ENCODE results near the gene SMAGP. TPM values are rescaled to one million over a fixed set of nuclear protein-coding genes. Genes with fewer than 3 reads are reported as not detected.

The SMAGP gene
- total RNA-seq, 1 experiment from 2014 or later, result 12.4 TPM

DNA sequence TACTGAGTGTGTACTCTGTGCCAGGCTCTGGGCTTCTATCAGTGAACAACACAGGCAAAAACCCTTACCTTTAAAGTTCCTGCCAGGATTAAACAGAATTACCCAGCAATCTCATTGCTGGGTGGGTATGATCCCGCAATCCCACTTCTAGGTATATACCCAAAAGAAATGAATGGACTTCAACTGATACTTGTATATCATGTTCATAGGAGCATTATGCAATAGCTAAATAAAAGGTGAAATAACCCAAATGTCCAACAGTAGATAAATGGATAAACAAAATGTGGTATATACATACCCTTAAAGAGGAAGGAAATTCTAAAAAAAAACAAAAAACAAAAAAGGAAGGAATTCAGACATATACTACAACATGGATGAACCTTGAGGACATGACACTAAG lies 16.9 kb downstream of the SMAGP start:
- Histone ChIP-seq H4K20me1 (ENCODE audit: control insufficient read depth, insufficient read depth, insufficient read length) (no peaks in the 10 kb centered on the region), H2BK15ac (ENCODE audit: low read depth, low read length) (no peak overlapping the region), H4K5ac (ENCODE audit: insufficient read length, low read depth, low read length) (no peak overlapping the region), H3K79me2 (ENCODE audit: insufficient read depth, low read length) (no peaks in the 10 kb centered on the region), H3K23me2 (ENCODE audit: insufficient read length, low read depth, low read length, poor library complexity, severe bottlenecking) (no peaks in the 10 kb centered on the region), H3K56ac (ENCODE audit: insufficient read length, low read depth, low read length) (no peak overlapping the region), H2BK120ac (ENCODE audit: low read depth, low read length, poor library complexity, severe bottlenecking) (no peak overlapping the region), H2AFZ (ENCODE audit: low read length) (no peak overlapping the region), H3K23ac (ENCODE audit: insufficient read length, low read depth, low read length) (no peak overlapping the region), H3K27me3 (ENCODE audit: insufficient read depth, low read length) (no peaks in the 10 kb centered on the region), H2BK5ac (ENCODE audit: insufficient read length, low read length) (no peak overlapping the region), H3K4me2 (ENCODE audit: insufficient read depth, insufficient read length, low read length) (no peak overlapping the region), H3K9me3 (ENCODE audit: control insufficient read depth, low read depth, low read length) (no peaks in the 10 kb centered on the region), H3K79me1 (ENCODE audit: insufficient read depth, low read depth, low read length, poor library complexity, severe bottlenecking) (no peaks in the 10 kb centered on the region), H2BK20ac (ENCODE audit: low read depth, low read length, poor library complexity, severe bottlenecking) (no peak overlapping the region), H2AK5ac (ENCODE audit: insufficient read length, low read length) (no peak overlapping the region), H3K18ac (ENCODE audit: insufficient read length, low read depth, low read length) (no peak overlapping the region), H4K8ac (replicated peaks; ENCODE audit: insufficient read length, low read depth, low read length) (no peak overlapping the region), H3K14ac (ENCODE audit: insufficient read depth, low read length) (no peak overlapping the region), H2BK12ac (ENCODE audit: insufficient read length, low read depth, low read length) (no peak overlapping the region), H3K4me1 (ENCODE audit: insufficient read depth, low read length) (no peaks in the 10 kb centered on the region; the same call in 1 of the 2 replicates), H3K9ac (ENCODE audit: extremely low read depth, insufficient read length, low read length) (no peak overlapping the region), H3T11ph (ENCODE audit: low read length) (no peak overlapping the region), H3K4ac (ENCODE audit: low read depth, low read length) (no peak overlapping the region), H3K27ac (ENCODE audit: insufficient read length, low read depth, low read length) (no peak overlapping the region), H4K91ac (ENCODE audit: insufficient read length, low read depth, low read length) (no peak overlapping the region)
- Mint-ChIP-seq H3K27me3 (ENCODE audit: low read depth) (no peaks in the 10 kb centered on the region), H3K4me3 (no peak overlapping the region), H3K9me3 (no peaks in the 10 kb centered on the region; a peak in 1 of 5 replicates), H3K4me1 (peaks cover 13 to 14% of the 10 kb centered on the region in 2 experiments), H3K27ac (no peak overlapping the region; a peak in 1 of 7 replicates), H3K36me3 (ENCODE audit: insufficient read depth in 1 of 3, low read depth in 3 of 3) (no peaks in the 10 kb centered on the region; a peak in 1 of 7 replicates)
- no peak for DNase-seq
- TF ChIP-seq, protein P1, sequence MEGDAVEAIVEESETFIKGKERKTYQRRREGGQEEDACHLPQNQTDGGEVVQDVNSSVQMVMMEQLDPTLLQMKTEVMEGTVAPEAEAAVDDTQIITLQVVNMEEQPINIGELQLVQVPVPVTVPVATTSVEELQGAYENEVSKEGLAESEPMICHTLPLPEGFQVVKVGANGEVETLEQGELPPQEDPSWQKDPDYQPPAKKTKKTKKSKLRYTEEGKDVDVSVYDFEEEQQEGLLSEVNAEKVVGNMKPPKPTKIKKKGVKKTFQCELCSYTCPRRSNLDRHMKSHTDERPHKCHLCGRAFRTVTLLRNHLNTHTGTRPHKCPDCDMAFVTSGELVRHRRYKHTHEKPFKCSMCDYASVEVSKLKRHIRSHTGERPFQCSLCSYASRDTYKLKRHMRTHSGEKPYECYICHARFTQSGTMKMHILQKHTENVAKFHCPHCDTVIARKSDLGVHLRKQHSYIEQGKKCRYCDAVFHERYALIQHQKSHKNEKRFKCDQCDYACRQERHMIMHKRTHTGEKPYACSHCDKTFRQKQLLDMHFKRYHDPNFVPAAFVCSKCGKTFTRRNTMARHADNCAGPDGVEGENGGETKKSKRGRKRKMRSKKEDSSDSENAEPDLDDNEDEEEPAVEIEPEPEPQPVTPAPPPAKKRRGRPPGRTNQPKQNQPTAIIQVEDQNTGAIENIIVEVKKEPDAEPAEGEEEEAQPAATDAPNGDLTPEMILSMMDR (conservative IDR thresholded peaks at IDR 0.05), result no peak
- no CpG with 5 or more reads among the region's 1 CpG for WGBS (ENCODE audit: extremely low coverage, insufficient read length, low lambda C conversion rate)

All from H9 (cell line).